GM06990 (cell line): ENCODE results near the gene ECPAS.

Source experiments
- DNase-seq: peaks from one replicate; pipeline ENCODE4 v3.0.0-alpha.2; 2011; ENCODE audit not compliant: insufficient read length; ENCODE audit errors: extremely low read depth
- H3K27me3 ChIP-seq: replicated peaks from 2 replicates; pipeline ENCODE4 v1.6.0; 2011; ENCODE audit warnings: low read length; ENCODE audit not compliant: control insufficient read depth, insufficient read depth
- H3K36me3 ChIP-seq: 2 replicates; pipeline ENCODE4 v1.5.1; 2011; ENCODE audit warnings: low read length; ENCODE audit not compliant: control insufficient read depth, insufficient read depth
- H3K4me3 ChIP-seq: replicated peaks from 2 replicates; pipeline ENCODE4 v1.5.1; 2011; ENCODE audit warnings: low read depth, mild to moderate bottlenecking, control low read depth, low read length
- CTCF ChIP-seq: IDR thresholded peaks from 2 replicates; pipeline ENCODE4 v1.5.1; 2011; ENCODE audit warnings: low read length, control low read depth, mild to moderate bottlenecking, inconsistent platforms; ENCODE audit not compliant: insufficient read depth, poor library complexity, severe bottlenecking

The ECPAS gene

DNA sequence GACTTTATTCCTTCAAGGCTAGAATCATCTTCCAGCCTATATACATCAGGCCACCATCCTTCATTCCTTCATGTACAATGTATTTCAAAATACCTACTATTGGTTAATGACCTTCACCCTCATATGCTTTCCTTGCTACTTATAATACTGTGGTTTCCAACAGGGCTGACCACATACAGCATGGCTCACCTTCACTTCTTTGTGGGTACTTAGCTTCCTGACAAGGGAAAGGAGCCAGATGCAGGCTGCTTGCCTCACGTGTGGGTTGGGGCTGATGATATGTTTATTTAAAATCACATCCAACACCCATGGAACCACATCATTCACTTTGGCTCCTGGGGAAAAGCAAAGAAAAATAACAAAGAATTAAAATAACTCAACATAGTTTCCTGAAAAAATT is 90.2 kb downstream of the ECPAS start:
- no peak for DNase-seq
- peaks cover 24% of the 10 kb centered on the region for H3K36me3 ChIP-seq
- no peak for TF ChIP-seq CTCF
- H3K27me3 ChIP-seq, result no peaks in the 10 kb centered on the region
- no peak overlapping the region for H3K4me3 ChIP-seq

GRCh38 chr9:111389406-111389805 is 94.8 kb downstream of the ECPAS start:
- Histone ChIP-seq H3K27me3 (no peaks in the 10 kb centered on the region), H3K4me3 (no peak overlapping the region), H3K36me3 (peaks cover 21% of the 10 kb centered on the region)
- no peak for TF ChIP-seq CTCF
- DNase-seq, result no peak

- DNase-seq, result no peak
- no peak for TF ChIP-seq CTCF
- Histone ChIP-seq H3K27me3 (no peaks in the 10 kb centered on the region), H3K4me3 (no peak overlapping the region), H3K36me3 (peaks cover 15% of the 10 kb centered on the region)
Observed at GRCh38 chr9:111386386-111386785, 97.8 kb downstream of the ECPAS start.

GRCh38 chr9:111381006-111381405 is 103.2 kb downstream of the ECPAS start:
- no peak for DNase-seq
- Histone ChIP-seq H3K36me3 (peaks cover 2% of the 10 kb centered on the region; the same call in 1 of the 2 replicates), H3K4me3 (no peak overlapping the region), H3K27me3 (no peaks in the 10 kb centered on the region)
- TF ChIP-seq CTCF, result no peak

GRCh38 chr9:111375817-111376564 is 108.2 kb downstream of the ECPAS start:
- Histone ChIP-seq H3K36me3 (peaks cover 6% of the 10 kb centered on the region), H3K4me3 (no peak overlapping the region), H3K27me3 (no peaks in the 10 kb centered on the region)
- DNase-seq, result no peak
- no peak for TF ChIP-seq CTCF
